GM23338 (cell line): ENCODE measurements around the gene TSPAN32. TPM values are rescaled to one million over a fixed set of nuclear protein-coding genes. Genes with fewer than 3 reads are reported as not detected.

Experiments used
- ATAC-seq: fragments of 200-7000 bp; cut with Tn5 transposase; 3 replicates; pipeline ENCODE4 v1.9.1; 2020
- DNase-seq: peaks from one replicate; pipeline ENCODE4 v3.0.0-alpha.2; 2015; ENCODE audit warnings: low spot score
- H2AFZ ChIP-seq: fragments of 200-600 bp; sonication (generic); 2 replicates; pipeline ENCODE4 v1.8.0; 2016; ENCODE audit warnings: antibody characterized with exemption, mild to moderate bottlenecking, moderate library complexity
- H3F3A ChIP-seq: fragments of 200-600 bp; sonication (generic); replicated peaks from 2 replicates; pipeline ENCODE4 v1.8.0; 2017; ENCODE audit warnings: antibody characterized with exemption, mixed run types, low read depth
- H3K27ac ChIP-seq: fragments of 200-600 bp; sonication (generic); 2 replicates; pipeline ENCODE4 v1.6.1; 2016; ENCODE audit warnings: low read depth
- H3K27me3 ChIP-seq: fragments of 200-600 bp; sonication (generic); 2 replicates; pipeline ENCODE4 v1.8.0; 2016; ENCODE audit warnings: mild to moderate bottlenecking, mixed run types, moderate library complexity; ENCODE audit not compliant: insufficient read depth
- H3K36me3 ChIP-seq: fragments of 200-600 bp; sonication (generic); 2 replicates; pipeline ENCODE4 v1.8.0; 2016; ENCODE audit warnings: mild to moderate bottlenecking; ENCODE audit not compliant: insufficient read depth
- H3K4me1 ChIP-seq: fragments of 200-600 bp; sonication (generic); 2 replicates; pipeline ENCODE4 v1.8.0; 2016; ENCODE audit warnings: mild to moderate bottlenecking, moderate library complexity; ENCODE audit not compliant: insufficient read depth
- H3K4me2 ChIP-seq: fragments of 200-600 bp; sonication (generic); 2 replicates; pipeline ENCODE4 v1.7.1; 2017; ENCODE audit warnings: mixed run types
- H3K4me3 ChIP-seq: fragments of 200-600 bp; sonication (generic); 2 replicates; pipeline ENCODE4 v1.6.1; 2016; ENCODE audit warnings: mixed run types
- H3K79me2 ChIP-seq: fragments of 200-600 bp; sonication (generic); replicated peaks from 2 replicates; pipeline ENCODE4 v1.8.0; 2017; ENCODE audit warnings: mild to moderate bottlenecking; ENCODE audit not compliant: insufficient read depth
- H3K9me2 ChIP-seq: fragments of 200-600 bp; sonication (generic); 2 replicates; pipeline ENCODE4 v1.8.0; 2017; ENCODE audit not compliant: insufficient read depth
- H4K20me1 ChIP-seq: fragments of 200-600 bp; sonication (generic); replicated peaks from 2 replicates; pipeline ENCODE4 v1.8.0; 2017; ENCODE audit warnings: mild to moderate bottlenecking; ENCODE audit not compliant: insufficient read depth
- H3K27ac Mint-ChIP-seq: 2 replicates; pipeline ENCODE4 v1.8.0; 2020; ENCODE audit warnings: inconsistent platforms, mild to moderate bottlenecking, moderate library complexity, mixed read lengths
- H3K27me3 Mint-ChIP-seq: 3 replicates; pipeline ENCODE4 v1.8.0; 2022; ENCODE audit warnings: low read depth, mild to moderate bottlenecking, moderate library complexity, mixed read lengths, inconsistent platforms; ENCODE audit not compliant: insufficient read depth, poor library complexity
- H3K36me3 Mint-ChIP-seq: 3 replicates; pipeline ENCODE4 v1.8.0; 2021; ENCODE audit warnings: low read depth, mild to moderate bottlenecking, inconsistent platforms, moderate library complexity, mixed read lengths
- H3K4me1 Mint-ChIP-seq: 3 replicates; pipeline ENCODE4 v1.8.0; 2020; ENCODE audit warnings: mild to moderate bottlenecking, inconsistent platforms, mixed read lengths
- H3K4me3 Mint-ChIP-seq: 3 replicates; pipeline ENCODE4 v1.8.0; 2021; ENCODE audit warnings: moderate library complexity, mild to moderate bottlenecking, inconsistent platforms, mixed read lengths
- H3K9me3 Mint-ChIP-seq: 3 replicates; pipeline ENCODE4 v1.8.0; 2020; ENCODE audit warnings: moderate library complexity, mild to moderate bottlenecking, inconsistent platforms, mixed read lengths
- CREB1 ChIP-seq: fragments of 250-450 bp; sonication (Bioruptor Pico); IDR thresholded peaks from 2 replicates; pipeline ENCODE4 v1.5.0; 2020; ENCODE audit warnings: low read depth, mild to moderate bottlenecking, moderate library complexity
- EZH2 ChIP-seq: fragments of 200-600 bp; sonication (generic); IDR thresholded peaks from one replicate; pipeline ENCODE4 v1.8.0; 2017; ENCODE audit warnings: antibody characterized with exemption, mild to moderate bottlenecking, low read depth; ENCODE audit not compliant: unreplicated experiment
- EZH2phosphoT487 ChIP-seq: fragments of 200-600 bp; sonication (generic); IDR thresholded peaks from one replicate; pipeline ENCODE4 v1.8.1; 2018; ENCODE audit warnings: antibody characterized with exemption; ENCODE audit not compliant: unreplicated experiment
- JUNB ChIP-seq: IDR thresholded peaks from one replicate; pipeline ENCODE4 v1.6.1; 2016; ENCODE audit warnings: antibody characterized with exemption; ENCODE audit not compliant: unreplicated experiment
- NANOG ChIP-seq: IDR thresholded peaks from 2 replicates; pipeline ENCODE4 v1.6.1; 2016; ENCODE audit warnings: antibody characterized with exemption, borderline replicate concordance
- POLR2AphosphoS5 ChIP-seq: IDR thresholded peaks from 2 replicates; pipeline ENCODE4 v1.6.1; 2016; ENCODE audit warnings: antibody characterized with exemption, low read depth
- STAT1 ChIP-seq: IDR thresholded peaks from one replicate; pipeline ENCODE4 v1.6.1; 2016; ENCODE audit warnings: antibody characterized with exemption; ENCODE audit not compliant: unreplicated experiment
- polyA plus RNA-seq: library from polyadenylated mRNA; unstranded; fragments of >200 nt; fragmentation: Nextera tagmentation; extraction: Ambion mirVana; gene quantifications from 2 replicates; pipeline ENCODE4 v1.2.1, GENCODE V29; 2016
- total RNA-seq: library from RNA; depleted of rRNA; stranded (reverse); fragments of >200 nt; shearing (Covaris generic); gene quantifications from 2 replicates; pipeline ENCODE4 v1.2.3, GENCODE V29; 2014
- TF ChIP-seq, protein P1 (sequence below), 2 experiments: fragments of 200-600 bp in 1 of 2; sonication (generic) in 1 of 2; conservative IDR thresholded peaks; 2 replicates each; pipeline versions ENCODE4 v1.5.1 to v1.6.1; 2016 to 2017; ENCODE audit warnings: antibody characterized with exemption in 2 of 2, low read depth in 2 of 2, mild to moderate bottlenecking in 2 of 2, moderate library complexity in 1 of 2
- TF ChIP-seq, protein P2 (sequence below): IDR thresholded peaks from one replicate; pipeline ENCODE4 v1.6.1; 2018; ENCODE audit warnings: antibody characterized with exemption; ENCODE audit not compliant: unreplicated experiment
- TF ChIP-seq, protein P3 (sequence below): IDR thresholded peaks from 2 replicates; pipeline ENCODE4 v1.6.1; 2016; ENCODE audit warnings: antibody characterized with exemption

TSPAN32 gene
- total and polyA plus RNA-seq, 2 experiments from 2014 or later: not detected

DNA sequence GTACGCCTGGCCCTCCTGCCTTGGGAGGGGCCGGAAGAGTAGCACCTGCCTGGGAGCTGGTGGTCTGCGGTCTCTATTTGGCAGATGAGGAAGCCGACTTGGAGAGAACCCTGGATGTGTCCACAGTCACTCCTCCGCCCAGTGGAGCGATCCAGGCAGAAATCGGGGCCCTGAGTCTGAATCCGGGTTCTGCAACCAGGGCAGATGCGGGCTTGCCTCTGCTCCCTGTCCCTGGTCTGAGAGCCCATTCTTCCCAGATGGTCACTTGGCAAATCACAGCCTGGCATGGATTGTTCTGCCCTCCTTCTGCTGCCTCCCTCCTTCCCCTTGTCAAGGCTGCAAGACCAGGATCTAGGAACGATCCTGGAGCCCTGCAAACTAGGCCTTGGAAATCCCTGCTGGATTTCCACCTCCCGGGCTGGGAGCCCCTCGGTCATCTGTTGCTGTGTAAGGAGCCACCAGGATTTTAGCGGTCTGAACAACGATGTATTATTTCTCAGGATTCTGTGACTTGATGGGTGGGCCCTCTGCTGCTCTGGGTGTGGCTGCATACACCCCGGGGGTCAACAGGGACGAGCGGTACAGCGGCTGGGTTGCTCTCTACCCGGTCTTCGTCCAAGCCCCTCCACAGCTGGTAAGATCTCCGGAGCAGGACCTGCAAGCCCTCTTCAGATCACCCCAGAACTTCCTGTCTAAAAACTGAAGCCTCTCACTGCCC, 29.4 kb upstream of the TSPAN32 start:
- Histone ChIP-seq H3K4me1 (peaks cover 14% of the 10 kb centered on the region), H3K79me2 (no peaks in the 10 kb centered on the region), H3K4me3 (no peak overlapping the region), H2AFZ (no peak overlapping the region), H3F3A (no peaks in the 10 kb centered on the region), H3K4me2 (no peak overlapping the region), H3K27me3 (peaks cover 70% of the 10 kb centered on the region), H4K20me1 (no peaks in the 10 kb centered on the region), H3K36me3 (no peaks in the 10 kb centered on the region), H3K9me2 (no peaks in the 10 kb centered on the region; the same call in 1 of the 2 replicates), H3K27ac (no peak overlapping the region)
- peaks cover 66% of the 10 kb centered on the region for H3K27me3 Mint-ChIP-seq
- H3K4me1 Mint-ChIP-seq: peaks cover 15% of the 10 kb centered on the region
- TF ChIP-seq, protein P1, sequence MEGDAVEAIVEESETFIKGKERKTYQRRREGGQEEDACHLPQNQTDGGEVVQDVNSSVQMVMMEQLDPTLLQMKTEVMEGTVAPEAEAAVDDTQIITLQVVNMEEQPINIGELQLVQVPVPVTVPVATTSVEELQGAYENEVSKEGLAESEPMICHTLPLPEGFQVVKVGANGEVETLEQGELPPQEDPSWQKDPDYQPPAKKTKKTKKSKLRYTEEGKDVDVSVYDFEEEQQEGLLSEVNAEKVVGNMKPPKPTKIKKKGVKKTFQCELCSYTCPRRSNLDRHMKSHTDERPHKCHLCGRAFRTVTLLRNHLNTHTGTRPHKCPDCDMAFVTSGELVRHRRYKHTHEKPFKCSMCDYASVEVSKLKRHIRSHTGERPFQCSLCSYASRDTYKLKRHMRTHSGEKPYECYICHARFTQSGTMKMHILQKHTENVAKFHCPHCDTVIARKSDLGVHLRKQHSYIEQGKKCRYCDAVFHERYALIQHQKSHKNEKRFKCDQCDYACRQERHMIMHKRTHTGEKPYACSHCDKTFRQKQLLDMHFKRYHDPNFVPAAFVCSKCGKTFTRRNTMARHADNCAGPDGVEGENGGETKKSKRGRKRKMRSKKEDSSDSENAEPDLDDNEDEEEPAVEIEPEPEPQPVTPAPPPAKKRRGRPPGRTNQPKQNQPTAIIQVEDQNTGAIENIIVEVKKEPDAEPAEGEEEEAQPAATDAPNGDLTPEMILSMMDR (conservative IDR thresholded peaks at IDR 0.05; ENCODE audit: low read depth in 2 of 2): no peak
- H3K27ac Mint-ChIP-seq: no peak overlapping the region
- H3K4me3 Mint-ChIP-seq: no peak overlapping the region
- ATAC-seq (no peak), DNase-seq (no peak)
- no peaks in the 10 kb centered on the region for H3K36me3 Mint-ChIP-seq
- H3K9me3 Mint-ChIP-seq: peaks cover 5% of the 10 kb centered on the region; the same call in 2 of the 3 replicates

DNA sequence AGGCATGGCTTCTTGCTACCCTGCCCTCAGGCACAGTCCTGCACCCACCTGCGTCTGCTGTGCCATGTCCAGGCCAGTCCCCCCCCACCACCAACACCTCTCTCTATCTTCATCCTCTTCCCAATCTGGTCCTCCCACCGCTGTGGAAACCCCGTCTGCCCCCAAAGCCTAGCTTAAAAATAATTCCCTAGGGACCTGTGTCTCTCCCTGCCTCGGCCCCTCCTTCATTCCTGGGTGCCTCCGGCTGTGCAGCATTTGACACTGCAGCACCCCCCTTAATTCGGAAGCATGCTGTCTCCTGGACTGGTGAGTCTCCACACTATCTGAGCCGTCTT, 28.9 kb upstream of the TSPAN32 start:
- no peak overlapping the region for H3K4me3 Mint-ChIP-seq
- Histone ChIP-seq H3F3A (no peaks in the 10 kb centered on the region), H3K4me3 (no peak overlapping the region), H2AFZ (no peak overlapping the region), H4K20me1 (no peaks in the 10 kb centered on the region), H3K27me3 (peaks cover 65% of the 10 kb centered on the region), H3K36me3 (no peaks in the 10 kb centered on the region), H3K4me2 (no peak overlapping the region), H3K9me2 (no peaks in the 10 kb centered on the region; the same call in 1 of the 2 replicates), H3K27ac (no peak overlapping the region), H3K4me1 (peaks cover 15% of the 10 kb centered on the region), H3K79me2 (no peaks in the 10 kb centered on the region)
- peaks cover 5% of the 10 kb centered on the region; the same call in 2 of the 3 replicates for H3K9me3 Mint-ChIP-seq
- H3K36me3 Mint-ChIP-seq: no peaks in the 10 kb centered on the region
- no peak overlapping the region for H3K27ac Mint-ChIP-seq
- H3K27me3 Mint-ChIP-seq: peaks cover 62% of the 10 kb centered on the region
- TF ChIP-seq, protein P1 (conservative IDR thresholded peaks at IDR 0.05; ENCODE audit: low read depth in 2 of 2): no peak
- DNase-seq: no peak
- H3K4me1 Mint-ChIP-seq: peaks cover 20% of the 10 kb centered on the region
- ATAC-seq: no peak

DNA sequence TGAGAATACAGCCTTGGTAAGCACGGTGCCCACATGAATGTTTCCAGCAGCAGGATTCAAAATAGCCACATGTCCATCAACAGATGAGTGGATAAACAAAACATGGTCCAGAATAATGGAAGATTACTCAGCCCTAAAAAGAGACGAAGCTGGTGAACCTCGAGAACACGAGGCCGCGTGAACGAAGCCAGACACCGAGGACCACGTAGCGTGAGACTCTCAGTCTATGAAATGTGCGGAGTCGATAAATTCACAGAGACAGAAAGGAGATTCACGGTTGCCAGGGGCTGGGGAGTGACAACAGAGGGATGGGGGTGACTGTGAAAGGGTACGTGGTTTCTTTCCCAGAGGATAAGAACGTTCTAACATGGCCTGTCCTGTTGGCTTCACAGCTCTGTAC, 28.5 kb upstream of the TSPAN32 start:
- Histone ChIP-seq H3K4me1 (peaks cover 17% of the 10 kb centered on the region), H3K4me2 (no peak overlapping the region), H3K36me3 (no peaks in the 10 kb centered on the region), H3K27me3 (peaks cover 61% of the 10 kb centered on the region), H3K9me2 (no peaks in the 10 kb centered on the region; the same call in 1 of the 2 replicates), H3K79me2 (no peaks in the 10 kb centered on the region), H4K20me1 (no peaks in the 10 kb centered on the region), H3F3A (no peaks in the 10 kb centered on the region), H3K4me3 (no peak overlapping the region), H2AFZ (no peak overlapping the region), H3K27ac (no peak overlapping the region)
- peaks cover 20% of the 10 kb centered on the region for H3K4me1 Mint-ChIP-seq
- no peak overlapping the region for H3K4me3 Mint-ChIP-seq
- peaks cover 5% of the 10 kb centered on the region; the same call in 2 of the 3 replicates for H3K9me3 Mint-ChIP-seq
- peaks cover 59% of the 10 kb centered on the region for H3K27me3 Mint-ChIP-seq
- ATAC-seq (no peak), DNase-seq (no peak)
- H3K36me3 Mint-ChIP-seq: no peaks in the 10 kb centered on the region
- TF ChIP-seq JUNB (no peak), EZH2phosphoT487 (no peak), CREB1 (CRISPR knock-in tag) (no peak), POLR2AphosphoS5 (no peak), EZH2 (no peak), STAT1 (no peak), NANOG (no peak)
- TF ChIP-seq, protein P2, sequence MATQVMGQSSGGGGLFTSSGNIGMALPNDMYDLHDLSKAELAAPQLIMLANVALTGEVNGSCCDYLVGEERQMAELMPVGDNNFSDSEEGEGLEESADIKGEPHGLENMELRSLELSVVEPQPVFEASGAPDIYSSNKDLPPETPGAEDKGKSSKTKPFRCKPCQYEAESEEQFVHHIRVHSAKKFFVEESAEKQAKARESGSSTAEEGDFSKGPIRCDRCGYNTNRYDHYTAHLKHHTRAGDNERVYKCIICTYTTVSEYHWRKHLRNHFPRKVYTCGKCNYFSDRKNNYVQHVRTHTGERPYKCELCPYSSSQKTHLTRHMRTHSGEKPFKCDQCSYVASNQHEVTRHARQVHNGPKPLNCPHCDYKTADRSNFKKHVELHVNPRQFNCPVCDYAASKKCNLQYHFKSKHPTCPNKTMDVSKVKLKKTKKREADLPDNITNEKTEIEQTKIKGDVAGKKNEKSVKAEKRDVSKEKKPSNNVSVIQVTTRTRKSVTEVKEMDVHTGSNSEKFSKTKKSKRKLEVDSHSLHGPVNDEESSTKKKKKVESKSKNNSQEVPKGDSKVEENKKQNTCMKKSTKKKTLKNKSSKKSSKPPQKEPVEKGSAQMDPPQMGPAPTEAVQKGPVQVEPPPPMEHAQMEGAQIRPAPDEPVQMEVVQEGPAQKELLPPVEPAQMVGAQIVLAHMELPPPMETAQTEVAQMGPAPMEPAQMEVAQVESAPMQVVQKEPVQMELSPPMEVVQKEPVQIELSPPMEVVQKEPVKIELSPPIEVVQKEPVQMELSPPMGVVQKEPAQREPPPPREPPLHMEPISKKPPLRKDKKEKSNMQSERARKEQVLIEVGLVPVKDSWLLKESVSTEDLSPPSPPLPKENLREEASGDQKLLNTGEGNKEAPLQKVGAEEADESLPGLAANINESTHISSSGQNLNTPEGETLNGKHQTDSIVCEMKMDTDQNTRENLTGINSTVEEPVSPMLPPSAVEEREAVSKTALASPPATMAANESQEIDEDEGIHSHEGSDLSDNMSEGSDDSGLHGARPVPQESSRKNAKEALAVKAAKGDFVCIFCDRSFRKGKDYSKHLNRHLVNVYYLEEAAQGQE: no peak
- TF ChIP-seq, protein P3, sequence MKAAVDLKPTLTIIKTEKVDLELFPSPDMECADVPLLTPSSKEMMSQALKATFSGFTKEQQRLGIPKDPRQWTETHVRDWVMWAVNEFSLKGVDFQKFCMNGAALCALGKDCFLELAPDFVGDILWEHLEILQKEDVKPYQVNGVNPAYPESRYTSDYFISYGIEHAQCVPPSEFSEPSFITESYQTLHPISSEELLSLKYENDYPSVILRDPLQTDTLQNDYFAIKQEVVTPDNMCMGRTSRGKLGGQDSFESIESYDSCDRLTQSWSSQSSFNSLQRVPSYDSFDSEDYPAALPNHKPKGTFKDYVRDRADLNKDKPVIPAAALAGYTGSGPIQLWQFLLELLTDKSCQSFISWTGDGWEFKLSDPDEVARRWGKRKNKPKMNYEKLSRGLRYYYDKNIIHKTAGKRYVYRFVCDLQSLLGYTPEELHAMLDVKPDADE: no peak
- no peak overlapping the region for H3K27ac Mint-ChIP-seq
